Measurements from ENCODE around the gene SUSD1.

DNA sequence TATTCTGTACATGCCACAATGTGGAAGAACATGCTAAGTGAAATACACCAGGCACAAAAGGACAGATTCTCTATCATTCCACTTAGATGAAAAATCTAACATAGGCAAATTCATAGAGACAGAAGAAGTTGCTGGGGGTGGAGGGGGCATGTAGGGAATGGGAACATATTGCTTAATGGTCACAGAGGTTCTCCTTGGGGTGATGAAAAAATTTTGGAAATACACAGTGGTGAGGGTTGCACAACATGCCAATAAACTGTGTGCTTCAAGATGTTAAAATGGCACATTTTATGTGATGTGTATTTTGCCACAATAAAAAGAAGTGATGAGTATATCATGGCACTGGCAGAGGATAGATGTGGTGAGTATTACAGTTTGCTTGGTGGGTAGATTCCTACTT lies 111.9 kb downstream of the SUSD1 start:
- TF ChIP-seq POLR2AphosphoS5 (IDR thresholded peaks at IDR 0.05) (no peak), POLR2A (IDR thresholded peaks at IDR 0.05) (no peak)
- TF ChIP-seq, protein P1, sequence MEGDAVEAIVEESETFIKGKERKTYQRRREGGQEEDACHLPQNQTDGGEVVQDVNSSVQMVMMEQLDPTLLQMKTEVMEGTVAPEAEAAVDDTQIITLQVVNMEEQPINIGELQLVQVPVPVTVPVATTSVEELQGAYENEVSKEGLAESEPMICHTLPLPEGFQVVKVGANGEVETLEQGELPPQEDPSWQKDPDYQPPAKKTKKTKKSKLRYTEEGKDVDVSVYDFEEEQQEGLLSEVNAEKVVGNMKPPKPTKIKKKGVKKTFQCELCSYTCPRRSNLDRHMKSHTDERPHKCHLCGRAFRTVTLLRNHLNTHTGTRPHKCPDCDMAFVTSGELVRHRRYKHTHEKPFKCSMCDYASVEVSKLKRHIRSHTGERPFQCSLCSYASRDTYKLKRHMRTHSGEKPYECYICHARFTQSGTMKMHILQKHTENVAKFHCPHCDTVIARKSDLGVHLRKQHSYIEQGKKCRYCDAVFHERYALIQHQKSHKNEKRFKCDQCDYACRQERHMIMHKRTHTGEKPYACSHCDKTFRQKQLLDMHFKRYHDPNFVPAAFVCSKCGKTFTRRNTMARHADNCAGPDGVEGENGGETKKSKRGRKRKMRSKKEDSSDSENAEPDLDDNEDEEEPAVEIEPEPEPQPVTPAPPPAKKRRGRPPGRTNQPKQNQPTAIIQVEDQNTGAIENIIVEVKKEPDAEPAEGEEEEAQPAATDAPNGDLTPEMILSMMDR (IDR thresholded peaks at IDR 0.05), result no peak
